WTC11 (cell line): ENCODE measurements around the gene L3HYPDH. TPM values are rescaled to one million over a fixed set of nuclear protein-coding genes. Genes with fewer than 3 reads are reported as not detected.
"Not testable (repeated sequence)": the region's sequence is repeated elsewhere in the genome, so short reads cannot be mapped to it uniquely, and the experiment has no call there.

Experiments used
- ATAC-seq: fragments of 200-7000 bp; cut with Tn5 transposase; 2 replicates; pipeline ENCODE4 v1.10.0; 2021; ENCODE audit warnings: mild to moderate bottlenecking, moderate library complexity
- CTCF ChIA-PET: fragments of 300-600 bp; sonication (Branson Sonifier 250); formaldehyde crosslinking; loops from one replicate; lab custom pipeline; 2021; ENCODE audit warnings: antibody characterized with exemption; lab: Charles Lee
- POLR2A ChIA-PET: fragments of 350-600 bp; sonication (Branson Sonifier 250); formaldehyde crosslinking; loops from one replicate; lab custom pipeline; 2021; ENCODE audit warnings: antibody characterized with exemption; lab: Charles Lee
- DNase-seq: peaks from one replicate; pipeline ENCODE4 v3.0.0; 2021; ENCODE audit warnings: low spot score
- H3K27ac Mint-ChIP-seq: 2 replicates; pipeline ENCODE4 v1.8.0; 2021; ENCODE audit warnings: mixed read lengths
- H3K27me3 Mint-ChIP-seq: 2 replicates; pipeline ENCODE4 v1.8.0; 2021; ENCODE audit warnings: low read depth, mild to moderate bottlenecking, moderate library complexity, mixed read lengths
- H3K36me3 Mint-ChIP-seq: 2 replicates; pipeline ENCODE4 v1.8.0; 2021; ENCODE audit warnings: mixed read lengths
- H3K4me1 Mint-ChIP-seq: 2 replicates; pipeline ENCODE4 v1.8.0; 2022; ENCODE audit warnings: mixed read lengths
- H3K4me3 Mint-ChIP-seq: 2 replicates; pipeline ENCODE4 v1.8.0; 2021; ENCODE audit warnings: mild to moderate bottlenecking, moderate library complexity, mixed read lengths
- H3K9me3 Mint-ChIP-seq: 2 replicates; pipeline ENCODE4 v1.8.0; 2021; ENCODE audit warnings: mixed read lengths
- ATF3 ChIP-seq: sonication (generic); formaldehyde crosslinking; conservative IDR thresholded peaks from 2 replicates; pipeline ENCODE4 v1.8.1; 2022; ENCODE audit warnings: mild to moderate bottlenecking, missing genetic modification reagents
- CTCF ChIP-seq: fragments of 200-600 bp; IDR thresholded peaks from 2 replicates; pipeline ENCODE4 v1.8.0; 2022; ENCODE audit warnings: antibody characterized with exemption
- EMX1 ChIP-seq: fragments of 250-450 bp; sonication (Bioruptor Pico); IDR thresholded peaks from 2 replicates; pipeline ENCODE4 v1.8.0; 2021; ENCODE audit warnings: mild to moderate bottlenecking
- GTF2I ChIP-seq: fragments of 250-450 bp; sonication (Bioruptor Pico); conservative IDR thresholded peaks from 2 replicates; pipeline ENCODE4 v1.4.0; 2021; ENCODE audit warnings: mild to moderate bottlenecking
- IRF2 ChIP-seq: sonication (generic); formaldehyde crosslinking; IDR thresholded peaks from 2 replicates; pipeline ENCODE4 v1.8.0; 2022; ENCODE audit warnings: low read depth, missing genetic modification reagents, borderline replicate concordance
- NR1H2 ChIP-seq: sonication (generic); formaldehyde crosslinking; IDR thresholded peaks from 2 replicates; pipeline ENCODE4 v1.9.0; 2021; ENCODE audit warnings: mild to moderate bottlenecking, moderate library complexity, missing genetic modification reagents
- PREB ChIP-seq: sonication (generic); formaldehyde crosslinking; IDR thresholded peaks from 2 replicates; pipeline ENCODE4 v1.8.1; 2022; ENCODE audit warnings: mild to moderate bottlenecking, missing genetic modification reagents, moderate library complexity, borderline replicate concordance
- RORB ChIP-seq: fragments of 250-450 bp; sonication (Bioruptor Pico); IDR thresholded peaks from 2 replicates; pipeline ENCODE4 v1.9.0; 2021; ENCODE audit warnings: mild to moderate bottlenecking
- SMAD4 ChIP-seq: sonication (generic); formaldehyde crosslinking; IDR thresholded peaks from 2 replicates; pipeline ENCODE4 v1.8.0; 2022; ENCODE audit warnings: mild to moderate bottlenecking, missing genetic modification reagents
- TCF7 ChIP-seq: sonication (generic); formaldehyde crosslinking; IDR thresholded peaks from 2 replicates; pipeline ENCODE4 v1.8.0; 2022; ENCODE audit warnings: mild to moderate bottlenecking, low read depth, missing genetic modification reagents, moderate library complexity
- TP53 ChIP-seq: sonication (generic); formaldehyde crosslinking; IDR thresholded peaks from 2 replicates; pipeline ENCODE4 v1.8.1; 2023; ENCODE audit warnings: mild to moderate bottlenecking, missing genetic modification reagents
- USF1 ChIP-seq: sonication (generic); formaldehyde crosslinking; IDR thresholded peaks from 2 replicates; pipeline ENCODE4 v1.8.0; 2022; ENCODE audit warnings: mild to moderate bottlenecking, missing genetic modification reagents
- total RNA-seq: library from RNA; stranded (reverse); gene quantifications from 3 replicates; pipeline ENCODE4 v1.2.3, GENCODE V29; 2021
- TF ChIP-seq, protein P1 (sequence below): sonication (generic); formaldehyde crosslinking; IDR thresholded peaks from 2 replicates; pipeline ENCODE4 v1.8.1; 2023; ENCODE audit warnings: mild to moderate bottlenecking, missing genetic modification reagents
- TF ChIP-seq, protein P2 (sequence below): sonication (generic); formaldehyde crosslinking; IDR thresholded peaks from 2 replicates; pipeline ENCODE4 v1.8.1; 2022; ENCODE audit warnings: low read depth, mild to moderate bottlenecking, moderate library complexity, missing genetic modification reagents, borderline replicate concordance

The L3HYPDH gene
- total RNA-seq, 1 experiment from 2014 or later, result 17.5 TPM

GRCh38 chr14:59454139-59454538 is 30.1 kb downstream of the L3HYPDH start:
- no peaks in the 10 kb centered on the region for H3K4me1 Mint-ChIP-seq
- H3K27ac Mint-ChIP-seq, result no peak overlapping the region
- ChIA-PET CTCF (interaction anchor here (1.1 kb wide), 1 partner anchor 30 kb away, joined by 3 read pairs; the partner anchor contains the start of genes JKAMP and L3HYPDH), POLR2A (no interaction called here)
- H3K27me3 Mint-ChIP-seq, result no peaks in the 10 kb centered on the region
- peaks cover 19% of the 10 kb centered on the region for H3K36me3 Mint-ChIP-seq
- ATAC-seq, result no peak
- H3K9me3 Mint-ChIP-seq, result peaks cover 12% of the 10 kb centered on the region
- no peak overlapping the region for H3K4me3 Mint-ChIP-seq
- DNase-seq, result no peak
- TF ChIP-seq EMX1 (CRISPR knock-in tag), result no peak

DNA sequence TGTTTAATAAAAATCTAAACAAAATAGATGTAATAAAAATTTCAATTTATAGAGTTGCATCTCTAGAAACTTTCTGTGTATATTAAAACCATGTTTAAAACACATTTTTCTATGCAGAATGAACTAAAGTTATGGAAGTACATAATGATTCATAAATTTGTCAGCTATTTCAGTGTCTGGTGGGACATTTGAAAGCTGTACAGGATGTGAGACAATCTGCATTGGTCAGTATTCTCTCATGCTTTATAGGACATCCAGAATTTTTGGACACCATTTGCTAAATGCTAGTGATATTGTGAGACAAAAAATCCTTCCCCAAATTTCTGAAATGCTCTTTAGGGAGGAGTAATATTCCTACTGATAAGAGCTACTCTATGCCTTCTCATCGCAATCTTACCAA is 32.4 kb downstream of the L3HYPDH start:
- ATAC-seq (no peak), DNase-seq (no peak)
- no peaks in the 10 kb centered on the region for H3K4me1 Mint-ChIP-seq
- H3K27me3 Mint-ChIP-seq, result no peaks in the 10 kb centered on the region
- peaks cover 3% of the 10 kb centered on the region; the same call in 1 of the 2 replicates for H3K9me3 Mint-ChIP-seq
- peaks cover 9% of the 10 kb centered on the region; the same call in 1 of the 2 replicates for H3K36me3 Mint-ChIP-seq
- CTCF ChIA-PET, result no interaction called here
- POLR2A ChIA-PET, result no interaction called here
- H3K27ac Mint-ChIP-seq, result no peak overlapping the region
- no peak for TF ChIP-seq EMX1 (CRISPR knock-in tag)
- no peak for TF ChIP-seq GTF2I (CRISPR knock-in tag)
- TF ChIP-seq CTCF, result no peak
- TF ChIP-seq SMAD4 (CRISPR knock-in tag), result no peak
- TF ChIP-seq, protein P1, sequence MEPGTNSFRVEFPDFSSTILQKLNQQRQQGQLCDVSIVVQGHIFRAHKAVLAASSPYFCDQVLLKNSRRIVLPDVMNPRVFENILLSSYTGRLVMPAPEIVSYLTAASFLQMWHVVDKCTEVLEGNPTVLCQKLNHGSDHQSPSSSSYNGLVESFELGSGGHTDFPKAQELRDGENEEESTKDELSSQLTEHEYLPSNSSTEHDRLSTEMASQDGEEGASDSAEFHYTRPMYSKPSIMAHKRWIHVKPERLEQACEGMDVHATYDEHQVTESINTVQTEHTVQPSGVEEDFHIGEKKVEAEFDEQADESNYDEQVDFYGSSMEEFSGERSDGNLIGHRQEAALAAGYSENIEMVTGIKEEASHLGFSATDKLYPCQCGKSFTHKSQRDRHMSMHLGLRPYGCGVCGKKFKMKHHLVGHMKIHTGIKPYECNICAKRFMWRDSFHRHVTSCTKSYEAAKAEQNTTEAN (CRISPR knock-in tag), result no peak
- TF ChIP-seq TCF7 (CRISPR knock-in tag), result no peak
- no peak overlapping the region for H3K4me3 Mint-ChIP-seq

DNA sequence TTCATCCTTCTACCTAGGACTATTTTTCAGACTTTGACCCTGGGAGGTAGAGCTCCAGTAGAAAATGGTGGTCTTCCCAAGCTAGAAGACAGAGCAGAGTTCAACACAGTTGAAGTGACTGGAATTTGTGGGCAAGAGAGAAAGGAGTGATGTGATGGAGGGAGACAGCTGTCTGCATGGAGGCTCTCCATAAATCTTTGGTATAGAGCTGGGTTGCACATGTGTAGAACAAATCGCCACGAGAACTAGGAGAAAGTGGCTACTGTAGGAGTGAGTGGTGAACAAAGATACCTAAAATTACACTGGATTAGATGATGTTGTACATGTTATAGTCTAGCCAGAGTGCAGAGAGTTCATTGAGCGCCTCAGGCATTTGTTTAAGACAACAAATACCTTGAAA is 33.5 kb downstream of the L3HYPDH start:
- ATAC-seq (no peak), DNase-seq (no peak)
- H3K9me3 Mint-ChIP-seq, result no peaks in the 10 kb centered on the region
- no peaks in the 10 kb centered on the region for H3K27me3 Mint-ChIP-seq
- POLR2A ChIA-PET, result no interaction called here
- CTCF ChIA-PET, result no interaction called here
- no peak overlapping the region for H3K4me3 Mint-ChIP-seq
- H3K4me1 Mint-ChIP-seq, result no peaks in the 10 kb centered on the region
- TF ChIP-seq PREB (CRISPR knock-in tag) (no peak), IRF2 (no peak), NR1H2 (no peak), RORB (CRISPR knock-in tag) (no peak), ATF3 (CRISPR knock-in tag) (no peak), TP53 (CRISPR knock-in tag) (no peak), USF1 (CRISPR knock-in tag) (no peak)
- TF ChIP-seq, protein P2, sequence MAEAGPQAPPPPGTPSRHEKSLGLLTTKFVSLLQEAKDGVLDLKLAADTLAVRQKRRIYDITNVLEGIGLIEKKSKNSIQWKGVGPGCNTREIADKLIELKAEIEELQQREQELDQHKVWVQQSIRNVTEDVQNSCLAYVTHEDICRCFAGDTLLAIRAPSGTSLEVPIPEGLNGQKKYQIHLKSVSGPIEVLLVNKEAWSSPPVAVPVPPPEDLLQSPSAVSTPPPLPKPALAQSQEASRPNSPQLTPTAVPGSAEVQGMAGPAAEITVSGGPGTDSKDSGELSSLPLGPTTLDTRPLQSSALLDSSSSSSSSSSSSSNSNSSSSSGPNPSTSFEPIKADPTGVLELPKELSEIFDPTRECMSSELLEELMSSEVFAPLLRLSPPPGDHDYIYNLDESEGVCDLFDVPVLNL, result no peak
- no peak overlapping the region for H3K27ac Mint-ChIP-seq
- H3K36me3 Mint-ChIP-seq, result 0 out of 2 replicates have a peak, but pooled peaks cover 2% of the 10 kb centered on the region

GRCh38 chr14:59448673-59449072 is 35.5 kb downstream of the L3HYPDH start:
- POLR2A ChIA-PET, H3K27ac Mint-ChIP-seq, H3K27me3 Mint-ChIP-seq, DNase-seq, H3K4me3 Mint-ChIP-seq, H3K4me1 Mint-ChIP-seq, CTCF ChIA-PET, H3K36me3 Mint-ChIP-seq, ATAC-seq, H3K9me3 Mint-ChIP-seq: not testable (repeated sequence)
